ENCODE measurements around the gene MEX3B.

The MEX3B gene

DNA sequence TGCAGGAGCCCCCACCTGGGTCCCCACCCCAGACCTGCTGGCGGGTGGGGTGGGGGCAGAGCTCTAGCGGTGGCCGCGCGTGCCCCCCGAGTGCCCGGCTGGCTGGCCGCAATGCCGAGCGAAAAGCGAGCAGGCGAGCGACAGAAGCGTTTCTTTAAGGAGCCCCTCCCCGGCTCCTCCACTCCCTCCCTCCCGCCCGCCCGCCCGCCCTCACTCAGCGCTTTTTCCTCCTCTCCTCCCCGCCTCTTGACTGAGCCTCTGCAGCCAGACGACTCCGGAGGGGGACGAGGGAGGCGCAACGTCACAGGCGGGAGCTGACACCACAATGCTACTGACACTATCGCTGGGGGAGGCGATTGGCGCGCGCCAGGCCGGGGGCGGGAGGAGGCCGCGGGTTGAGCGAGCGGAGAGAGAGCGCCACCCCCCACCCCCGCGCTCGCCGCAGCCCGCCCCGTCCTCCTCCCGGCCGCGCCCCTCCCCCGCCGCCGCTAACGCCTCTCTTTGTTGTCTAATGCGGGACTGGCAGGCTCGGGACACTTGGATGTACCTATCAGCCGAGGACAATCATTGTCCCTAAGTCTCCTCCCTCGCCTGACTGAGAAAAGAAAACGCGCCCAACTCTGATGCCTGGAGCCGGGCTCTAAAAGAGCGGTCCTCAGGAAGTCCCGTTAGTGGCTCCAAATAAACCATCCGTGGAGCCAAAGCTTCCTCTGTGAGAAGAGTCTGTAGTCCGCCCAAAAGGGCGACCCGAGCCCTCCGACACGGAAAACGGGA lies at the start of gene MEX3B:
MEX3B (minus strand) TSS at position 127 of the 774 bp plus-strand sequence. CDS start 313 bp downstream, outside the sequence.
- H3K27ac ChIP-seq, result peak within 1 kb of the TSS; percentile 100
- TF ChIP-seq, protein P1, sequence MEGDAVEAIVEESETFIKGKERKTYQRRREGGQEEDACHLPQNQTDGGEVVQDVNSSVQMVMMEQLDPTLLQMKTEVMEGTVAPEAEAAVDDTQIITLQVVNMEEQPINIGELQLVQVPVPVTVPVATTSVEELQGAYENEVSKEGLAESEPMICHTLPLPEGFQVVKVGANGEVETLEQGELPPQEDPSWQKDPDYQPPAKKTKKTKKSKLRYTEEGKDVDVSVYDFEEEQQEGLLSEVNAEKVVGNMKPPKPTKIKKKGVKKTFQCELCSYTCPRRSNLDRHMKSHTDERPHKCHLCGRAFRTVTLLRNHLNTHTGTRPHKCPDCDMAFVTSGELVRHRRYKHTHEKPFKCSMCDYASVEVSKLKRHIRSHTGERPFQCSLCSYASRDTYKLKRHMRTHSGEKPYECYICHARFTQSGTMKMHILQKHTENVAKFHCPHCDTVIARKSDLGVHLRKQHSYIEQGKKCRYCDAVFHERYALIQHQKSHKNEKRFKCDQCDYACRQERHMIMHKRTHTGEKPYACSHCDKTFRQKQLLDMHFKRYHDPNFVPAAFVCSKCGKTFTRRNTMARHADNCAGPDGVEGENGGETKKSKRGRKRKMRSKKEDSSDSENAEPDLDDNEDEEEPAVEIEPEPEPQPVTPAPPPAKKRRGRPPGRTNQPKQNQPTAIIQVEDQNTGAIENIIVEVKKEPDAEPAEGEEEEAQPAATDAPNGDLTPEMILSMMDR (conservative IDR thresholded peaks at IDR 0.05), result no peak

DNA sequence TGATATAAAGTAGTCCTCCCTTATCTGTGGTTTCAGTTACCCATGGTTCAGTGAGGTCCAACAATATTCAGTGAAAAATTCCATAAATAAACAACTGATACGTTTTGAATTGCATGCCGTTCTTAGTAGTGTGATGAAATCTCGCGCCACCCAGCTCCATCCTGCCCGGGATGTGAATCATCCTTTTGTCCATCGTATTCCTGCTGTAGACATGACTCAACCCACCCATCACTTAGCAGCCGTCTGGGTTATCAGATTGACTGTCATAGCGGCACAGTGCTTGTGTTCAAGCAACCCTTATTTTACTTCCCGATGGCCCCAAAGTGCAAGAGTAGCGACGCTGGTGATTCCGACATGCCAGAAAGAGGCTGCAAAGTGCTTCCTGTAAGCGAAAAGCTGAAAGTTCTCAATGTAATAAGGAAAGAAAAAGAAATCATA lies 48.0 kb upstream of the MEX3B start:
- TF ChIP-seq, protein P1 (conservative IDR thresholded peaks at IDR 0.05), result no peak
- H3K27ac ChIP-seq, result no peak overlapping the region

DNA sequence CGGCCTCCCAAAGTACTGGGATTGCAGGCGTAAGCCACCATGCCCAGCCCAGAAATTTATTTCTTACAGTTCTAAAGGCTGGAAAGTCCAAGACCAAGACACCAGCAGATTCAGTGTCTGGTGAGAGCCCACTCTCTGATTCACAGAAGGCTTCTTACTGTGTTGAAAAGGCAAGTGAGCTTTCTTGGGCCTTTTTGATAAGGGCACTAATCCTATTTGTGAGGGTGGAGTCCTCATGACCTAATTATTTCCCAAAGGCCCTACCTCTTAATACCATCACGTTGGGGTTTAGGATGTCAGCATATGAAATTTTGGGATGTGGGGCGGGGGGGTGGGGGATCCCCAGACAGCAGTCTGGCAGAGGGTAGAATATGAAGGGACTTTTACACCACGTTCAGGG lies 47.5 kb upstream of the MEX3B start:
- TF ChIP-seq, protein P1 (conservative IDR thresholded peaks at IDR 0.05), result no peak
- no peak overlapping the region for H3K27ac ChIP-seq

DNA sequence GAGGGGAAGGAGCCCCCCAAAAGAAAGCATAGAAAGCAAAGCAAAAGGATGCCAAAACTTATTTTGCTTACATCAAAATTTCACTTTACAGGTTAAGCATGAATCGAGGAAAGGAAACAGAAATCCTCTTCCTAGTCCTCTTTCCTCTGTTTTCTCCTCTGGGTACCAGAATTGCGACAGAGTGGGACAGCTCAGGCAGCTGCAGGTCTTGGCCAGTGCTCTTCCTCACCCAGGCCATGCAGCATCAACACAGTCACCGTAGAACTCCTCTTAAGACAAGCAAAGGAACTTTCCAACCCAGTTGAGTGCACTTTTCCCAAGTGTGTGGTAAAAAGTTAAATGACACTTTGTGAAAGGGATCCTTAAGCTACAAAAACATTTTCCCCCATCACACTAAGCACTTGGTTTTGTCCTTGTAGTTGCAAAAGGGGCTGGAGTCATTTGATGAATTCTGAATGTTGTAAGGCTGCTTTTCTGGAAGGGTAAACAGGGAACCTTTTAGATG lies 45.9 kb upstream of the MEX3B start:
- TF ChIP-seq, protein P1 (conservative IDR thresholded peaks at IDR 0.05), result no peak
- no peak overlapping the region for H3K27ac ChIP-seq

DNA sequence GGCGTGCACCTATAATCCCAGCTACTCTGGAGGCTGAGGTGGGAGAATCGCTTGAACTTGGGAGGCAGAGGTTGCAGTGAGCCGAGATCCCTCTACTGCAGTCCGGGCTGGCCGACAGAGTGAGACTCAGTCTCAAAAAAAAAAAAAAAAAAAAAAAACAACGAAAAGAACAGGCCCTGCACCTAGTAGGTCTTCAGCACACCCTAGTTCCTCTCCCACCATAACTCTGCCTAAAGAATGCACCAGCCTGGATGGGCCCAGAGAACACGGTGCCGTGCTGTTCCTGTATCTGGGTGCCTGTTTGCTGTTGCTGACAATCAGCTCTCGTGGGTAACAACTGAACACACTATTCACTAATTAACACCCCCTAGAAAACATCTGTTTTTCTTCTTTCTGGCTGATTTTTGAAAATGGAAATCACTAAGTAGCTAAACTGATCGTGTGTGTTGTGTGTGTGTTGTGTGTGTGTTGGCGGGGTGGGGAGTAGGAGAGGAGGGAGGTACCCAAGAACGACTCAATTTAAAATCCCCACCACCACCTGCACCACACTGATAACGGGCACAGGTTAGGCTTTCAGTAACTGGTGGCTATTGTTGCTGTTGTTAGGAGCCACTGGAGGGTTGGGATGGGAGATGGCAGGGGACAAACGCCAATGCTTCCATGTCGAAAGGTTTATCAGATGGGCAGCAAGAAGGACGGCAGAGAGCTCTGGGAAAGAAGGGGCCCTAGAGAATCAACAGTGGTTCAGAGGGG lies 40.6 kb upstream of the MEX3B start:
- no peak overlapping the region for H3K27ac ChIP-seq
- TF ChIP-seq, protein P1 (conservative IDR thresholded peaks at IDR 0.05), result no peak

DNA sequence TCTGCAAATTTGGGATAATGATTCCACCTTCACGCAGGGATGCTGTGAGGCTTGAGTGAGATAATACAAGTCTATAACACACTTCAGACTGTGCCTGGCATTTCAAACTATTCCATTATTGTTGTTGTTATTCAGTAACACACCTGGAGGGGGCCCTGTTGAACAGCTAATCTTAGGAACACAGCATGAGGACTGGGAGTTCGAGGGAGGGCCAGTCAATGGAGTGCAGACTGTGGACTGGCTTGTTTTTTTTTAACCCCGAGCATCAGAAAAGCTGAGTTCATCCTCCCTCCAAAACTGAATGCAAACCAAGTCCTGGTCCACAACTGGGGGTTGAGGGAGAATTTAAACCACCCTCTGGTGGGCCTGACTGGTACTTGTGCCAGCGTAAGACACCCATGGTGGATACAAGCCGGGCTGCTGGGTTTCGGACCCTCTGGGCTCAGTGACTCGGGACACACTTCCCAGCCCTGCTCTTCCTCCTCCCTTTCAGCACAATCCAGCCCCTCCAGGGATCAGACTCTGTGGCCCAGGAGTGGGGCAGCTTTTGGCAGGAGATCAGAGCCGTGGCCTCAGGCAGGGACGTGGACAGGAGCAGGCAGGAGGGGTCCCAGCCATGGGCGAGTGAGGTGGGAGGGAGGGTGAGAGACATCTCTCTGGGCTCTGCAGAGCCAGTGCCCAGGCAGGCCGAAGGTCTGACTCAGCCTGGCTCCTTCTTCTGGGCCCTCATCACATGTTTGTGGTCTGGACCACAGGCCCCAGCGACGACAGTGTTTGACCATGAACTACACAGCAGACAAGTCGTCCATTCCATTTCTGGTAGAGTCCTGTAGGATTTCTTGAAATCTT lies 36.3 kb upstream of the MEX3B start:
- H3K27ac ChIP-seq, result peak overlapping the region; percentile 37
- TF ChIP-seq, protein P1 (conservative IDR thresholded peaks at IDR 0.05), result no peak

Data from VCaP (cell line).